Glutamatergic neuron (in vitro differentiated cells): ENCODE results near the gene EVI5L. TPM values are rescaled to one million over a fixed set of nuclear protein-coding genes. Genes with fewer than 3 reads are reported as not detected.
"Not testable (repeated sequence)": the region's sequence is repeated elsewhere in the genome, so short reads cannot be mapped to it uniquely, and the experiment has no call there.

ENCODE experiments used
- DNase-seq: peaks from one replicate; pipeline ENCODE4 v3.0.0; 2022
- H3K27ac Mint-ChIP-seq: one replicate; pipeline ENCODE4 v1.8.0; 2020; ENCODE audit warnings: mild to moderate bottlenecking, mixed read lengths, inconsistent platforms; ENCODE audit not compliant: unreplicated experiment
- H3K27me3 Mint-ChIP-seq: one replicate; pipeline ENCODE4 v1.8.0; 2020; ENCODE audit warnings: mild to moderate bottlenecking, moderate library complexity, mixed read lengths, inconsistent platforms; ENCODE audit not compliant: unreplicated experiment
- H3K36me3 Mint-ChIP-seq: one replicate; pipeline ENCODE4 v1.8.0; 2020; ENCODE audit warnings: mild to moderate bottlenecking, mixed read lengths, inconsistent platforms; ENCODE audit not compliant: unreplicated experiment
- H3K4me1 Mint-ChIP-seq: one replicate; pipeline ENCODE4 v1.8.0; 2020; ENCODE audit warnings: mild to moderate bottlenecking, low read depth, mixed read lengths, inconsistent platforms; ENCODE audit not compliant: unreplicated experiment
- H3K4me3 Mint-ChIP-seq: one replicate; pipeline ENCODE4 v1.8.0; 2020; ENCODE audit warnings: mild to moderate bottlenecking, mixed read lengths, inconsistent platforms; ENCODE audit not compliant: unreplicated experiment
- H3K9me3 Mint-ChIP-seq: one replicate; pipeline ENCODE4 v1.8.0; 2020; ENCODE audit warnings: mild to moderate bottlenecking, moderate library complexity, mixed read lengths, inconsistent platforms; ENCODE audit not compliant: unreplicated experiment
- total RNA-seq: library from RNA; stranded (reverse); fragmentation: NEBNext Ultra II Directional; extraction: Animal tissue kit (Norgen Biotek cat#: 25700); gene quantifications from one replicate; pipeline ENCODE4 v1.2.1, GENCODE V29; 2021; ENCODE audit not compliant: unreplicated experiment
- TF ChIP-seq, protein P1 (sequence below): fragments of 200-600 bp; sonication (generic); IDR thresholded peaks from one replicate; pipeline ENCODE4 v1.5.0; 2021; ENCODE audit not compliant: partially characterized antibody, unreplicated experiment

EVI5L gene
- total RNA-seq, 1 donor from 2014 or later = 36.4 TPM

GRCh38 chr19:7815325-7815724 is 14.7 kb upstream of the EVI5L start:
- Mint-ChIP-seq H3K4me3 (no peak overlapping the region), H3K27ac (no peak overlapping the region), H3K27me3 (peaks cover 9% of the 10 kb centered on the region), H3K4me1 (no peaks in the 10 kb centered on the region), H3K36me3 (peaks cover 19% of the 10 kb centered on the region), H3K9me3 (peaks cover 14% of the 10 kb centered on the region)
- TF ChIP-seq, protein P1, sequence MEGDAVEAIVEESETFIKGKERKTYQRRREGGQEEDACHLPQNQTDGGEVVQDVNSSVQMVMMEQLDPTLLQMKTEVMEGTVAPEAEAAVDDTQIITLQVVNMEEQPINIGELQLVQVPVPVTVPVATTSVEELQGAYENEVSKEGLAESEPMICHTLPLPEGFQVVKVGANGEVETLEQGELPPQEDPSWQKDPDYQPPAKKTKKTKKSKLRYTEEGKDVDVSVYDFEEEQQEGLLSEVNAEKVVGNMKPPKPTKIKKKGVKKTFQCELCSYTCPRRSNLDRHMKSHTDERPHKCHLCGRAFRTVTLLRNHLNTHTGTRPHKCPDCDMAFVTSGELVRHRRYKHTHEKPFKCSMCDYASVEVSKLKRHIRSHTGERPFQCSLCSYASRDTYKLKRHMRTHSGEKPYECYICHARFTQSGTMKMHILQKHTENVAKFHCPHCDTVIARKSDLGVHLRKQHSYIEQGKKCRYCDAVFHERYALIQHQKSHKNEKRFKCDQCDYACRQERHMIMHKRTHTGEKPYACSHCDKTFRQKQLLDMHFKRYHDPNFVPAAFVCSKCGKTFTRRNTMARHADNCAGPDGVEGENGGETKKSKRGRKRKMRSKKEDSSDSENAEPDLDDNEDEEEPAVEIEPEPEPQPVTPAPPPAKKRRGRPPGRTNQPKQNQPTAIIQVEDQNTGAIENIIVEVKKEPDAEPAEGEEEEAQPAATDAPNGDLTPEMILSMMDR = no peak
- DNase-seq = no peak

GRCh38 chr19:7816040-7816439 is 14.0 kb upstream of the EVI5L start:
- not testable (repeated sequence) for H3K4me3 Mint-ChIP-seq, H3K27me3 Mint-ChIP-seq
- H3K36me3 Mint-ChIP-seq = peaks cover 14% of the 10 kb centered on the region

DNA sequence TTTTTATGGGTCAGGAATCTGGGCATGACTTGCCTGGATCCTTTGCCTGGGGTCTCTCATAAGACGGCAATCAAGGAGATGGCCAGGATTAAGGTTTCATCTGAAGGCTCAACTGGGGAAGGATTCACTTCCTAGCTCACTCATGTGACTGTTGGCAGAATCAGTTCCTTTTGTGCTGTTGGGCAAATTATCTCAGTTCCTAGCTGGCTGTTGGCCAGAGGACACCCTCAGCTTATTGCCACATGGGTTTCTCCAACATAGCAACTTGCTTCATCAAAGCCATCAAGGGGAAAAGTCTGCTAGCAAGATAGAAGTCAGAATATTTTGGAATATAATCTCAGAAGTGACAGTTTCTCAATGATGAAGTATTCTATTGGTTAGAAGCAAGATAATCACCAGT is 12.2 kb upstream of the EVI5L start:
- TF ChIP-seq, protein P1 = no peak
- no peak for DNase-seq
- H3K9me3 Mint-ChIP-seq = peaks cover 14% of the 10 kb centered on the region
- H3K27me3 Mint-ChIP-seq = peaks cover 7% of the 10 kb centered on the region
- no peak overlapping the region for H3K4me3 Mint-ChIP-seq
- peaks cover 6% of the 10 kb centered on the region for H3K36me3 Mint-ChIP-seq
- no peaks in the 10 kb centered on the region for H3K4me1 Mint-ChIP-seq
- H3K27ac Mint-ChIP-seq = no peak overlapping the region

More at GRCh38 chr19:7816040-7816439, 14.0 kb upstream of the EVI5L start:
- not testable (repeated sequence) for DNase-seq, H3K27ac Mint-ChIP-seq, H3K4me1 Mint-ChIP-seq
- peaks cover 14% of the 10 kb centered on the region for H3K9me3 Mint-ChIP-seq

- H3K27me3 Mint-ChIP-seq = peaks cover 7% of the 10 kb centered on the region
Measured at GRCh38 chr19:7818806-7819205, 11.2 kb upstream of the EVI5L start.

GRCh38 chr19:7819337-7819736 is 10.7 kb upstream of the EVI5L start:
- H3K36me3 Mint-ChIP-seq = peaks cover 6% of the 10 kb centered on the region
- H3K27me3 Mint-ChIP-seq = peaks cover 7% of the 10 kb centered on the region
- TF ChIP-seq, protein P1 = no peak
- no peak overlapping the region for H3K4me3 Mint-ChIP-seq
- H3K27ac Mint-ChIP-seq = no peak overlapping the region
- peaks cover 3% of the 10 kb centered on the region for H3K4me1 Mint-ChIP-seq
- no peak for DNase-seq
- peaks cover 14% of the 10 kb centered on the region for H3K9me3 Mint-ChIP-seq

More at GRCh38 chr19:7818806-7819205, 11.2 kb upstream of the EVI5L start:
- DNase-seq = no peak
- H3K4me1 Mint-ChIP-seq = peaks cover 2% of the 10 kb centered on the region
- peaks cover 6% of the 10 kb centered on the region for H3K36me3 Mint-ChIP-seq
- H3K9me3 Mint-ChIP-seq = peaks cover 14% of the 10 kb centered on the region
- H3K27ac Mint-ChIP-seq = no peak overlapping the region
- H3K4me3 Mint-ChIP-seq = no peak overlapping the region
- TF ChIP-seq, protein P1 = no peak
